Measurements from ENCODE around the gene TSPOAP1.
A peak's percentile ranks its signal among the peaks of the same experiment; 100 is the strongest.

The TSPOAP1 gene

GRCh38 chr17:58315281-58315711, 13.3 kb downstream of the TSPOAP1 start:
- no peak for DNase-seq

DNA sequence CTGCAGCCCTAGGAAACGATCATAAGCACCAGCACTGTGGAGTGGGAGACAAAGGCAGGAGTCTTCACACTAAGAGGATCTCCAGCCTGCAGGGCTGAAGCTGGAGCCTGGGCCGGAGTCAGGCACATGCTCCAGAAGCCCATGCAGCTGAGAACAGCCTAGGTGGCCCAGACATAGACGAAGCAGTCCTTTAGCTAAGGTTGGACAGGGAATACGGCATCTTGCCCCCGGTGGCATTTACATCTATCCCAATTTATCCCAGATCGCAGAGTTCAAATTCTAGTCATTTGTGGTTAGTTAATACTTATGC, 13.9 kb downstream of the TSPOAP1 start:
- no peak for DNase-seq

GRCh38 chr17:58313815-58314705, 14.5 kb downstream of the TSPOAP1 start:
- DNase-seq, result no peak

GRCh38 chr17:58312829-58313228, 15.8 kb downstream of the TSPOAP1 start:
- DNase-seq, result no peak

GRCh38 chr17:58312021-58312630, 16.5 kb downstream of the TSPOAP1 start:
- DNase-seq, result no peak

- no peak for DNase-seq
These were observed 17.1 kb downstream of the TSPOAP1 start for GRCh38 chr17:58311429-58311894.

- DNase-seq, result no peak
These were observed 17.8 kb downstream of the TSPOAP1 start for GRCh38 chr17:58310511-58311428.

GRCh38 chr17:58309918-58310259, 18.7 kb downstream of the TSPOAP1 start:
- no peak for DNase-seq

GRCh38 chr17:58308985-58309917, 19.3 kb downstream of the TSPOAP1 start:
- no peak for DNase-seq

- DNase-seq, result no peak
These were observed 20.2 kb downstream of the TSPOAP1 start for GRCh38 chr17:58308173-58308984.

DNA sequence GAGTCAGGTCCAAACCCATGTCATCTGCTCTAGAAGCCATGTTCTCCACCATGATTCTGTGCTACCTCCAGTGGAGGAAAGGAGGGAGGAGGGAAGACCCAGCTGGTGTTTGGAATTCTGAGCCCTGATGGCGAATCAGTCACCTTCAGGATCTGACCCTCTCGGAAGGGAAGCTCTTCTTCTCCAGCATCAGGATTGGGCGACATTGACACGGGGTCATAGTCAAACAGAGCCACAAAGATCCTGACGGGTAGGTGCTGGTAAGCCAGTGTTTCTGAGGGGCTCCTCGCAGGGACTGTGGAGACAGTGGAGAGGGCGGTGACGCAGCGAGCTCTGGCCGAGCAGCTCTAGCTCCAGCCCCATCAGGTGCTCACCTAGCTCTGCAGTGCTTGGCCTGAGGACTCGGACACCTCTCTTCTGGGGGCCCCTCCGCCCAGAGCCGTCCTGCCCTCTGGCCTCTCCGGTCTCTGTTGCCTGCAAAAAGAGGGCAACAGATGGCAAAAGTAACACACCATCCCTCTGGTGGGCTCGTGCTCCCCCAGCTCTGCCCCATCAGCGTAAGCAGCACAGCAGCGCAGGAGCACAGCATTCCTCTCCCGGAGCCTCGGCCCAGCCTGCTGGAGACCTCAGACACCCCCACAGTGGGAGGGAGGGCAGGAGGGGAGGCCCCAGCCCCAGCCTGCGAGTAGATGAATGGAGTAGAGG, 21.0 kb downstream of the TSPOAP1 start:
- no peak for DNase-seq

- DNase-seq, result no peak
These were observed 22.3 kb downstream of the TSPOAP1 start for GRCh38 chr17:58306131-58306951.

DNA sequence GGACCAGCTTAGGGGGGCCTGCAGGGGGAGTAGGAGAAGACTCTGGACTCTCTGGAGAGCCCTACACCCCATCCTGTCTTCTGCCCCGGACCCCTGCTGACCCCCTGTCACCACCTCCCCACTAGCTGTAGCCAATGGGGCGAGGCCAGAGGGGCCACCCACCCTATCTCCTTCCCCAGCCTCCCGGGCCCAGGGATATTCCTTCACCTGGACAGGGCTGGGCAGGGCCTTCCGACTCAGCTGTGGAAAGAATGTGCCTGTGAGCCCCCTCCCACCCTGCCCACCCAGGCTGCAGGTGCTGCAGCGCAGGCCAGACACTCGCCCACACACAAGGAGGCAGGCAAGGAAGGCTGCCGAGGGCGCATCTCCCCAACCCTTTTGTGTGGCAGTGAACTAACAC, 23.0 kb downstream of the TSPOAP1 start:
- no peak for DNase-seq

DNA sequence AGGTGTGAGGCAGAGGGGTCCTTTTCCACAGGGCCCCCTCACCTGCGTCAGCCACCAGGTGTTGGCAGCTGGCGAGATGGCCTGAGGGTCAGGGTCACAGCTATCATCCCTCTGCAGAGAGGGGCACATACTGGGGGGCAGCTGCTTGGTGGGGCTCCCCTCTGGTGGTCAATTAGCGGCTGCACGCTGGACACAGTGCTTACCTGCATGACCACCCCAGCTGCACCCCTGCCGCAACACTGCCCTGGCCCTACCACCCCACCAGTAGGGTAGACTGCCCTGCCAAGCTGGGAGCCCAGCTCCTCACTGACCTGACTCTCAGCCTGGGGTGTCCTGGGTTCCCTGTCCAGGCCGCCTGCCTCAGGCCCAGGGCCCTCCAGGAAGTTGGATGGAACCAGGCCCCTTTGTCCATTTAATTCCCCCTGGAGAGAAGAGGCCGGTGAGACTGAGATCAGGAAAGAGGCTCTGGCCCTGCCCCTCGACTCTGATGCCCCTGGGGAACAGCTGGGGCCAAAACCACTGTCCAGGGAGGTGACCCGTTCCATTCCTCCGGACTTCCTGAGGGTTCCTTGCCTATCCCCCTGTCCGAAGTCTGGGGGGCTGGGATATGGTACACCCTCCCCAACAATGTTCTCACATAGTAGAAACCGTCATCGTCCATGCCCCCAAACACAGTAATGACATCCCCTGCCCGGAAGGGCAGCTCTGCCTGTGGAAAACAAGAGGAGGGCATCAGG, 23.7 kb downstream of the TSPOAP1 start:
- DNase-seq, result no peak

- peak; percentile 67 for DNase-seq
These were observed 24.4 kb downstream of the TSPOAP1 start for GRCh38 chr17:58303971-58304749.

- DNase-seq, result no peak
These were observed 25.5 kb downstream of the TSPOAP1 start for GRCh38 chr17:58302919-58303585.

- DNase-seq, result no peak
These were observed 26.2 kb downstream of the TSPOAP1 start for GRCh38 chr17:58302171-58302918.
